K562 (cell line): Measurements from ENCODE around the gene PARD3. TPM values are rescaled to one million over a fixed set of nuclear protein-coding genes. Genes with fewer than 3 reads are reported as not detected.

Experiments
- ATAC-seq: fragments of 200-7000 bp; cut with Tn5 transposase; 3 replicates; pipeline ENCODE4 v1.9.1; 2020; ENCODE audit warnings: moderate library complexity
- BruUV-seq: library from RNA; stranded (reverse); fragments of 400-500 nt; replicated peaks from 2 replicates; lab custom pipeline; 2021; lab: Mats Ljungman, UMichigan
- CTCF ChIA-PET: fragments of 300-600 bp; formaldehyde crosslinking; extraction: SDS; loops from one replicate; lab custom pipeline; 2021; ENCODE audit warnings: low intra/inter-chr PET ratio; lab: Yijun Ruan, JAX
- POLR2A ChIA-PET: fragments of 300-600, 350-650 bp; sonication (Branson Sonifier 250); formaldehyde crosslinking; extraction: SDS; loops from one replicate; lab custom pipeline; 2021; ENCODE audit warnings: antibody characterized with exemption, inconsistent platforms; lab: Yijun Ruan, JAX
- DNase-seq, 4 experiments: peaks; one replicate each; pipeline versions ENCODE4 v3.0.0 to v3.0.0-alpha.2; 2011 to 2018; ENCODE audit warnings: low spot score in 3 of 4, mixed read lengths in 3 of 4; ENCODE audit errors: extremely low read depth in 1 of 4
- FAIRE-seq: peaks from 2 replicates; lab custom pipeline; 2011; peaks lifted over from hg19 to GRCh38; lab: Jason Lieb, UNC
- H2AFZ ChIP-seq: 2 replicates; pipeline ENCODE4 v1.6.0; 2011; ENCODE audit warnings: low read depth, low read length, control low read depth, inconsistent platforms
- H3K27ac ChIP-seq: fragments of 200-600 bp; 3 replicates; pipeline ENCODE4 v1.8.0; 2011; ENCODE audit warnings: low read depth, mild to moderate bottlenecking, control low read depth, inconsistent platforms, low read length, moderate library complexity, mixed read lengths; ENCODE audit errors: extremely low read depth
- H3K27me3 ChIP-seq, 2 experiments: fragments of 300-600 bp in 1 of 2; 2 replicates in 1 of 2; 3 replicates in 1 of 2; pipeline versions ENCODE4 v1.6.0 to v1.8.0; 2011; ENCODE audit warnings: inconsistent platforms in 2 of 2, low read length in 2 of 2, mild to moderate bottlenecking in 1 of 2, mixed read lengths in 1 of 2, moderate library complexity in 1 of 2; ENCODE audit not compliant: control insufficient read depth in 2 of 2, insufficient read depth in 2 of 2
- H3K36me3 ChIP-seq: fragments of 300-600 bp; 3 replicates; pipeline ENCODE4 v1.8.0; 2011; ENCODE audit warnings: mild to moderate bottlenecking, low read length, inconsistent platforms; ENCODE audit not compliant: control insufficient read depth, insufficient read depth
- H3K4me1 ChIP-seq, 2 experiments: fragments of 200-600 bp in 1 of 2; replicated peaks in 1 of 2; 2 replicates in 1 of 2; 3 replicates in 1 of 2; pipeline versions ENCODE4 v1.5.1 to v1.8.0; 2011; ENCODE audit warnings: inconsistent platforms in 2 of 2, low read length in 2 of 2, mild to moderate bottlenecking in 1 of 2, mixed read lengths in 1 of 2, moderate library complexity in 1 of 2; ENCODE audit not compliant: control insufficient read depth in 2 of 2, insufficient read depth in 2 of 2
- H3K4me2 ChIP-seq: 2 replicates; pipeline ENCODE4 v1.6.1; 2011; ENCODE audit warnings: low read length, control low read depth, inconsistent platforms, mixed read lengths; ENCODE audit not compliant: insufficient read depth
- H3K4me3 ChIP-seq: fragments of 200-600 bp; sonication (generic), shearing (Covaris generic); 2 replicates; pipeline ENCODE4 v1.5.1; 2016; ENCODE audit warnings: control low read depth, inconsistent platforms
- H3K79me2 ChIP-seq: fragments of 200-600 bp; 3 replicates; pipeline ENCODE4 v1.8.0; 2011; ENCODE audit warnings: low read length, inconsistent platforms; ENCODE audit not compliant: control insufficient read depth, insufficient read depth
- H3K9ac ChIP-seq, 2 experiments: 2 replicates each; pipeline versions ENCODE4 v1.6.0 to v1.6.1; 2011; ENCODE audit warnings: low read depth in 2 of 2, low read length in 2 of 2, control low read depth in 1 of 2, inconsistent platforms in 1 of 2, mild to moderate bottlenecking in 1 of 2, mixed read lengths in 1 of 2; ENCODE audit not compliant: insufficient read depth in 1 of 2
- H3K9me1 ChIP-seq: one replicate; pipeline ENCODE4 v1.6.0; 2011; ENCODE audit warnings: inconsistent platforms, mild to moderate bottlenecking, low read length, moderate library complexity; ENCODE audit not compliant: control insufficient read depth, insufficient read depth
- H3K9me3 ChIP-seq: replicated peaks from 2 replicates; pipeline ENCODE4 v1.5.1; 2011; ENCODE audit warnings: low read depth, low read length, inconsistent platforms; ENCODE audit not compliant: control insufficient read depth, insufficient read depth
- H4K20me1 ChIP-seq: replicated peaks from 2 replicates; pipeline ENCODE4 v1.6.1; 2011; ENCODE audit warnings: low read length, inconsistent platforms, mixed read lengths; ENCODE audit not compliant: control insufficient read depth, insufficient read depth
- HDAC3 ChIP-seq: fragments of 450-650 bp; IDR thresholded peaks from 2 replicates; pipeline ENCODE4 v1.6.1; 2018; ENCODE audit warnings: borderline replicate concordance, mild to moderate bottlenecking, moderate library complexity; ENCODE audit not compliant: partially characterized antibody
- KDM1A ChIP-seq, 2 experiments: fragments of 450-650 bp; IDR thresholded peaks; 2 replicates each; pipeline ENCODE4 v1.6.1; 2016; ENCODE audit warnings: mild to moderate bottlenecking in 2 of 2
- MYBL2 ChIP-seq, 2 experiments: fragments of 450-650 bp in 1 of 2; sonication (generic) in 1 of 2; formaldehyde crosslinking in 1 of 2; IDR thresholded peaks; 2 replicates each; pipeline versions ENCODE4 v1.6.1 to v1.8.1; 2017 to 2022; ENCODE audit warnings: borderline replicate concordance in 1 of 2, inconsistent platforms in 1 of 2, low read depth in 1 of 2, mild to moderate bottlenecking in 1 of 2, missing genetic modification reagents in 1 of 2, moderate library complexity in 1 of 2
- WGBS: fragments of 100-300 bp; shearing (Covaris generic); methylation state at CpG from one replicate; pipeline ENCODE4 v1.1.6; 2016; ENCODE audit warnings: low coverage, mixed read lengths; ENCODE audit not compliant: insufficient coverage; ENCODE audit errors: missing lambda C conversion rate; 5-methylcytosine and 5-hydroxymethylcytosine counted together
- in situ Hi-C: fragments of 300-500 bp; cut with MboI; formaldehyde crosslinking; loops from 4 replicates; pipeline ENCODE4 v1.15.0; 2018; ENCODE audit warnings: inconsistent platforms, mixed read lengths
- intact Hi-C: fragments of 100-400 bp; cut with micrococcal nuclease; formaldehyde crosslinking; loops from 2 replicates; pipeline ENCODE4 v1.14.2; 2022
- polyA plus RNA-seq, 8 experiments: library from polyadenylated mRNA; depleted of rRNA in 4 of 8; stranded (reverse) in 5 of 8; unstranded in 3 of 8; fragments of >200 nt; fragmentation: Nextera tagmentation in 2 of 8; fragmentation: Illumina TruSeq in 1 of 8; extraction: Ambion mirVana in 2 of 8; extraction: Trizol in 1 of 8; gene quantifications; 2 replicates each; pipeline versions ENCODE4 v1.2.1 to v1.2.3, GENCODE V29; 2011 to 2014; ENCODE audit warnings: inconsistent platforms in 1 of 8, missing spikeins in 1 of 8
- total RNA-seq, 7 experiments: library from RNA; depleted of rRNA in 6 of 7; stranded (reverse); fragments of >200 nt in 6 of 7; fragmentation: Illumina TruSeq in 2 of 7; extraction: Trizol in 2 of 7; gene quantifications; 2 replicates each; pipeline versions ENCODE4 v1.2.1 to v1.2.3, GENCODE V29; 2011 to 2021; ENCODE audit warnings: low replicate concordance in 1 of 7
- TF ChIP-seq, protein P1 (sequence below): sonication (generic); formaldehyde crosslinking; IDR thresholded peaks from 2 replicates; pipeline ENCODE4 v1.8.0; 2023; ENCODE audit warnings: missing genetic modification reagents, mild to moderate bottlenecking, borderline replicate concordance
- TF ChIP-seq, protein P2 (sequence below): fragments of 450-650 bp; IDR thresholded peaks from 2 replicates; pipeline ENCODE4 v1.6.1; 2017; ENCODE audit warnings: antibody characterized with exemption, mild to moderate bottlenecking

Gene PARD3
- total and polyA plus RNA-seq, 9 of the 15 experiments (the other 6 are each of a cell fraction or from before 2014, with no cell fraction given), result 2.7 to 11.7 (median 7.7) TPM

DNA sequence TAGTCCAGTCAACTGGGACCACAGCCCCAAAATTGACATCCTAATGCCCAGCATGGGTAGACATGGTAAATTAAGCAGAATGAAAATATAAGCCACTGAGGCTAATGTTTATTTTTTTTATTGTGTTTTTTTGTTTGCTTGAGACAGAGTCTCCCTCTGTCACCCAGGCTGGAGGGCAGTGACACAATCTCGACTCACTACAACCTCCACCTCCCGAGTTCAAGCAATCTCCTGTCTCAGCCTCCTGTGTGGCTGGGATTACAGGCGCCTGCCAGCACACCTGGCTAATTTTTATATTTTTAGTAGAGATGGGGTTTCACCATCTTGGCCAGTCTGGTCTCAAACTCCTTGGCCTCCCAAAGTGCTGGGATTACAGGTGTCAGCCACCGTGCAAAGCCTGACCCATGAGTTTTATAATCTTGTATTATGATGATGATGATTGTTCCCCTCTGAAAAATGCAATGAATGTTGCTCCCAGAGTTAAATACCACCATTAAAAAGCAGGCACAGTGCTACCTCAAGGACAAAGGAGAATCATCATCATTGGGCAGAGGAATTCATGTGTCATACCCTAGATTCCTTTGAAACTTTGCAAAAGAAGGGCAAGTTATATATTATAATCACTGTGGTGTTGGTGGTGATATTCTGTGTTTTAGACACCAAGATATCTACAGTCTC, 228.0 kb downstream of the PARD3 start:
- FAIRE-seq (no peak), DNase-seq (no peak), ATAC-seq (no peak)
- WGBS, result 5% methylated on average over 3 of the region's 4 CpGs
- Histone ChIP-seq H3K9me3 (no peaks in the 10 kb centered on the region), H4K20me1 (0 out of 2 replicates have a peak, but pooled peaks cover 6% of the 10 kb centered on the region), H3K4me1 (no peaks in the 10 kb centered on the region), H3K4me3 (no peak overlapping the region), H3K27me3 (no peaks in the 10 kb centered on the region; a peak in 1 of 5 replicates), H3K4me2 (no peak overlapping the region), H3K27ac (no peak overlapping the region), H3K36me3 (no peaks in the 10 kb centered on the region), H3K9ac (no peak overlapping the region), H2AFZ (no peak overlapping the region), H3K9me1 (no peaks in the 10 kb centered on the region), H3K79me2 (no peaks in the 10 kb centered on the region)
- TF ChIP-seq HDAC3, result no peak
- TF ChIP-seq, protein P1, sequence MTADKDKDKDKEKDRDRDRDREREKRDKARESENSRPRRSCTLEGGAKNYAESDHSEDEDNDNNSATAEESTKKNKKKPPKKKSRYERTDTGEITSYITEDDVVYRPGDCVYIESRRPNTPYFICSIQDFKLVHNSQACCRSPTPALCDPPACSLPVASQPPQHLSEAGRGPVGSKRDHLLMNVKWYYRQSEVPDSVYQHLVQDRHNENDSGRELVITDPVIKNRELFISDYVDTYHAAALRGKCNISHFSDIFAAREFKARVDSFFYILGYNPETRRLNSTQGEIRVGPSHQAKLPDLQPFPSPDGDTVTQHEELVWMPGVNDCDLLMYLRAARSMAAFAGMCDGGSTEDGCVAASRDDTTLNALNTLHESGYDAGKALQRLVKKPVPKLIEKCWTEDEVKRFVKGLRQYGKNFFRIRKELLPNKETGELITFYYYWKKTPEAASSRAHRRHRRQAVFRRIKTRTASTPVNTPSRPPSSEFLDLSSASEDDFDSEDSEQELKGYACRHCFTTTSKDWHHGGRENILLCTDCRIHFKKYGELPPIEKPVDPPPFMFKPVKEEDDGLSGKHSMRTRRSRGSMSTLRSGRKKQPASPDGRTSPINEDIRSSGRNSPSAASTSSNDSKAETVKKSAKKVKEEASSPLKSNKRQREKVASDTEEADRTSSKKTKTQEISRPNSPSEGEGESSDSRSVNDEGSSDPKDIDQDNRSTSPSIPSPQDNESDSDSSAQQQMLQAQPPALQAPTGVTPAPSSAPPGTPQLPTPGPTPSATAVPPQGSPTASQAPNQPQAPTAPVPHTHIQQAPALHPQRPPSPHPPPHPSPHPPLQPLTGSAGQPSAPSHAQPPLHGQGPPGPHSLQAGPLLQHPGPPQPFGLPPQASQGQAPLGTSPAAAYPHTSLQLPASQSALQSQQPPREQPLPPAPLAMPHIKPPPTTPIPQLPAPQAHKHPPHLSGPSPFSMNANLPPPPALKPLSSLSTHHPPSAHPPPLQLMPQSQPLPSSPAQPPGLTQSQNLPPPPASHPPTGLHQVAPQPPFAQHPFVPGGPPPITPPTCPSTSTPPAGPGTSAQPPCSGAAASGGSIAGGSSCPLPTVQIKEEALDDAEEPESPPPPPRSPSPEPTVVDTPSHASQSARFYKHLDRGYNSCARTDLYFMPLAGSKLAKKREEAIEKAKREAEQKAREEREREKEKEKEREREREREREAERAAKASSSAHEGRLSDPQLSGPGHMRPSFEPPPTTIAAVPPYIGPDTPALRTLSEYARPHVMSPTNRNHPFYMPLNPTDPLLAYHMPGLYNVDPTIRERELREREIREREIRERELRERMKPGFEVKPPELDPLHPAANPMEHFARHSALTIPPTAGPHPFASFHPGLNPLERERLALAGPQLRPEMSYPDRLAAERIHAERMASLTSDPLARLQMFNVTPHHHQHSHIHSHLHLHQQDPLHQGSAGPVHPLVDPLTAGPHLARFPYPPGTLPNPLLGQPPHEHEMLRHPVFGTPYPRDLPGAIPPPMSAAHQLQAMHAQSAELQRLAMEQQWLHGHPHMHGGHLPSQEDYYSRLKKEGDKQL, result no peak
- TF ChIP-seq KDM1A (IDR thresholded peaks at IDR 0.05), result no peak
- TF ChIP-seq MYBL2 (IDR thresholded peaks at IDR 0.05; ENCODE audit: low read depth), result no peak
- no peak for TF ChIP-seq MYBL2 (CRISPR knock-in tag; IDR thresholded peaks at IDR 0.05; ENCODE audit: borderline replicate concordance)
- TF ChIP-seq, protein P2, sequence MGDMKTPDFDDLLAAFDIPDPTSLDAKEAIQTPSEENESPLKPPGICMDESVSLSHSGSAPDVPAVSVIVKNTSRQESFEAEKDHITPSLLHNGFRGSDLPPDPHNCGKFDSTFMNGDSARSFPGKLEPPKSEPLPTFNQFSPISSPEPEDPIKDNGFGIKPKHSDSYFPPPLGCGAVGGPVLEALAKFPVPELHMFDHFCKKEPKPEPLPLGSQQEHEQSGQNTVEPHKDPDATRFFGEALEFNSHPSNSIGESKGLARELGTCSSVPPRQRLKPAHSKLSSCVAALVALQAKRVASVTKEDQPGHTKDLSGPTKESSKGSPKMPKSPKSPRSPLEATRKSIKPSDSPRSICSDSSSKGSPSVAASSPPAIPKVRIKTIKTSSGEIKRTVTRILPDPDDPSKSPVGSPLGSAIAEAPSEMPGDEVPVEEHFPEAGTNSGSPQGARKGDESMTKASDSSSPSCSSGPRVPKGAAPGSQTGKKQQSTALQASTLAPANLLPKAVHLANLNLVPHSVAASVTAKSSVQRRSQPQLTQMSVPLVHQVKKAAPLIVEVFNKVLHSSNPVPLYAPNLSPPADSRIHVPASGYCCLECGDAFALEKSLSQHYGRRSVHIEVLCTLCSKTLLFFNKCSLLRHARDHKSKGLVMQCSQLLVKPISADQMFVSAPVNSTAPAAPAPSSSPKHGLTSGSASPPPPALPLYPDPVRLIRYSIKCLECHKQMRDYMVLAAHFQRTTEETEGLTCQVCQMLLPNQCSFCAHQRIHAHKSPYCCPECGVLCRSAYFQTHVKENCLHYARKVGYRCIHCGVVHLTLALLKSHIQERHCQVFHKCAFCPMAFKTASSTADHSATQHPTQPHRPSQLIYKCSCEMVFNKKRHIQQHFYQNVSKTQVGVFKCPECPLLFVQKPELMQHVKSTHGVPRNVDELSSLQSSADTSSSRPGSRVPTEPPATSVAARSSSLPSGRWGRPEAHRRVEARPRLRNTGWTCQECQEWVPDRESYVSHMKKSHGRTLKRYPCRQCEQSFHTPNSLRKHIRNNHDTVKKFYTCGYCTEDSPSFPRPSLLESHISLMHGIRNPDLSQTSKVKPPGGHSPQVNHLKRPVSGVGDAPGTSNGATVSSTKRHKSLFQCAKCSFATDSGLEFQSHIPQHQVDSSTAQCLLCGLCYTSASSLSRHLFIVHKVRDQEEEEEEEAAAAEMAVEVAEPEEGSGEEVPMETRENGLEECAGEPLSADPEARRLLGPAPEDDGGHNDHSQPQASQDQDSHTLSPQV, result no peak
- POLR2A ChIA-PET, result no interaction called here
- in situ Hi-C loops (no loop called here), intact Hi-C loops (no loop called here)
- CTCF ChIA-PET, result no interaction called here
- no TSS peak for BruUV-seq
